NCI-H2196 treated with DMSO at 0.1 percent for 48 hours (cell line): ENCODE data around the gene CZIB.
"Not testable (repeated sequence)": the region's sequence is repeated elsewhere in the genome, so short reads cannot be mapped to it uniquely, and the experiment has no call there.

ENCODE experiments used
- DNase-seq: peaks from one replicate; lab custom pipeline; 2025; ENCODE audit not compliant: unreplicated experiment; lab: John Stamatoyannopoulos, UW

The CZIB gene

GRCh38 chr1:53238197-53239155 lies 18.0 kb upstream of the CZIB start, which contains the start of gene MAGOH:
TSS of gene MAGOH (minus strand) at chr1:53238518. CDS start at chr1:53238448, 70 bp downstream.
- DNase-seq, result peak; percentile 85

- DNase-seq, result no peak
Measured at GRCh38 chr1:53237638-53238037, 17.2 kb upstream of the CZIB start.

GRCh38 chr1:53220962-53221286 lies 490 bp upstream of the CZIB start:
- DNase-seq, result no peak

GRCh38 chr1:53219711-53220110 lies 723 bp downstream of the CZIB start:
- no peak for DNase-seq

GRCh38 chr1:53218201-53218600 lies 2.2 kb downstream of the CZIB start:
- no peak for DNase-seq

GRCh38 chr1:53214376-53214940 lies 6.0 kb downstream of the CZIB start:
- DNase-seq, result no peak

DNA sequence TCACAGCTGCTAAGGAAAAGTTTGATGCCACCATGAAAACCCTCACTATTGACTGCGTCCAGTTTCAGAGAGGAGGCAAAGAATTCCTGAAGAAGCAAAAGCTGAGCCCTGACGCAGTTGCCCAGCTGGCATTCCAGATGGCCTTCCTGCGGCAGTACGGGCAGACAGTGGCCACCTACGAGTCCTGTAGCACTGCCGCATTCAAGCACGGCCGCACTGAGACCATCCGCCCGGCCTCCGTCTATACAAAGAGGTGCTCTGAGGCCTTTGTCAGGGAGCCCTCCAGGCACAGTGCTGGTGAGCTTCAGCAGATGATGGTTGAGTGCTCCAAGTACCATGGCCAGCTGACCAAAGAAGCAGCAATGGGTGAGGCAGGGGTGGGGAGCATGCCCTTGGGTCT lies 9.5 kb downstream of the CZIB start:
- no peak for DNase-seq

GRCh38 chr1:53210352-53210751 lies 10.1 kb downstream of the CZIB start:
- DNase-seq, result no peak

- no peak for DNase-seq
Measured at GRCh38 chr1:53207726-53208125, 12.7 kb downstream of the CZIB start.

GRCh38 chr1:53206735-53207379 lies 13.6 kb downstream of the CZIB start:
- DNase-seq, result no peak

DNA sequence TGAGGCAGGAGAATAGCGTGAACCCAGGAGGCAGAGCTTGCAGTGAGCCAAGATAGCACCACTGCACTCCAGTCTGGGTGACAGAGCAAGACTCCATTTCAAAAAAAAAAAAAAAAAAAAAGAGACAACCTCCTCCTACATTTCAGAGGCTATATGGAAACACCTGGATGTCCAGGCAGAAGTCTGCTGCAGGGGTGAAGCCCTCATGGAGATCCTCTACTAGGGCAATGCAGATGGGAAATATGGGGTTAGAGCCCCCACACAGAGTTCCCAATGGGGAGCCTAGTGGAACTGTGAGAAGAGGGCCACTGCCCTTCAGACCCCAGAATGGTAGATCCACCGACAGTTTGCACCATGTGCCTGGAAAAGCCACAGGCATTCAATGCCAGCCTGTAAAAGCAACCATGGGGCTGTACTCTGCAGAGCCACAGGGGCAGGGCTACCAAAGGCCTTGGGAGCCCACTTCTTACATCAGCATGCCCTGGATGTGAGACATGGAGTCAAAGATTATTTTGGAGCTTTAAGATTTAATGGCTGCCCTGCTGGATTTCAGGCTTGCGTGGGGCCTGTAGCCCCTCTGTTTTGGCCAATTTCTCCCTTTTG lies 14.2 kb downstream of the CZIB start:
- DNase-seq, result not testable (repeated sequence)

DNA sequence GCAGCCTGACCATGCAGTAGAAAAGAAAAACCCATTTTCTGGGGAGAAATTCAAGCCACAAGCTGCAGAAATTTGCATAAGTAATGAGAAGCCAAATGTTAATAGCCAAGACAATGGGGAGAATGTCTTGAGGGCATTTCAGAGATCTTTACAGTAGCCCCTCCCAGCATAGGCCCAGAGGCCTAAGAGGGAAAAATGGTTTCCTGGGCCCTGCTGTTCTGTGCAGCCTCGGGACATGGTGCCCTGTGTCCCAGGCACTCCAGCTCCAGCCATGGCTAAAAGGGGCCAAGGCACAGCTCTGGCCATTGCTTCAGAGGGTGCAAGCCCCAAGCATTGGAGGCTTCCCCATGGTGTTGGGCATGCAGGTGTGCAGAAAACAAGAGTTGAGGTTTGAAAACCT lies 14.9 kb downstream of the CZIB start:
- not testable (repeated sequence) for DNase-seq

- no peak for DNase-seq
Measured at GRCh38 chr1:53203466-53203865, 17.0 kb downstream of the CZIB start.

DNA sequence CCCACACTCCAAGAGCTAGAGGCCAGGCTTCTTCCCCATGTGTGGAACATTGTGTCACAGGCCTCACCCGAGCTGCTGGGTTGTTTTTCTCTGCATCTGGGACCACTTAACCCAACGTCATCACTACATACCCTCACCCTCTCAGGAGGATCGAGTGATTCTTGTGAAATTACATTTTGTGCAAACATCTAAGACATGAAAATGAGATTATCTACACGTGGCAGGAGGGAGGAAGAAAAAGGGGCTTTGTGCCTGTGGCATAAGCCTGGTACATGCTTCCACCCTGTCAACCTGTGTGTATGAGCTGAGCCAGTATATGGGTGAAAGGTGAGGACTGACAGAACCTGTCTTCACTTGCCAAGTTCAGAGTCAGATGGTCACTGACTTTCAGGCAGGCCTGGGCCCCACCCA lies 22.2 kb downstream of the CZIB start:
- no peak for DNase-seq

DNA sequence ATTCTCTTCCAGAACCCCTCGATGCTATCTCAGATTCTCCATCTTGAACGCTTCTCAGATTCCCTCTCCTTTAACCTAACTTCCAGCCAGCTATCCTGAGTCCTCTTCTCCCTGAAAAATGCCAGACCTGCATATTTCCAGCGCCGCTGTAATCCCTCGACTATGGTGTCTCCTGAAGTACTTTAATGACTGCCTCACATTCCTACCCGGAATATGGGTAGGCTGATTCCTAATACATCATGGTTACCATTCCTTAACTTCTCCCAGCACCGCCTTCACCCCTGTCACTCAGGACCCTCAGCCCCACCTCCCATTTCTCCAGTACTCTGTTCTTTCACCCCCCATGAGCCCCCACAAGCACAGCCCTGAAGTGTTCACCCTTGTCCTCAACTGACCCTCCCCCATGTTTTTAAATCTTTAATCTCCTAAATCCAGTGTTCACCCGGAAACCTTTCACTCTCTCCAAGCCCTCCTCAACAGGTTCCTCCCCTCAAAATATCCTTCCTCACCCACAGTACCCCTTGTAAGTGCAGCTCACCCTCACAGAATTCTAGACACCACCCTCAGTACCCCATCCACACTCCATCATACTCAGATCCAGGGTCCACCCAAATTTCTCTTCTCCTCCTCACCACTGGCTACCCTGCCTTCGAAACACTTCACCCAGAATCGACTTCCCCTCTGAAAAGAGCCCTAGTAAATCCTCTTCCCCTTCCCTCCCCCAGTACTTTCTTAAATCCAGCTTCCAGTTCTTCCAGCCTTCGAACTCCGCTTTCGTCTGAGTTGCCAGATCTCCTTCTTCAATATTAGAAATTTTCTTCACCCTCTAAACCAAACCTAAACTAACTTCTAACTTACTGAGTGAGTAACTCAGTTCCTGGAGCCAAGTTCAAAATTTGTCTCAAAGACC lies 22.9 kb downstream of the CZIB start:
- no peak for DNase-seq

- DNase-seq, result peak; percentile 83
Measured at GRCh38 chr1:53196485-53197290, 23.7 kb downstream of the CZIB start, which contains the start of gene CPT2. TSS of gene CPT2 (plus strand) at chr1:53196824. CDS start at chr1:53196944, 120 bp downstream.

DNA sequence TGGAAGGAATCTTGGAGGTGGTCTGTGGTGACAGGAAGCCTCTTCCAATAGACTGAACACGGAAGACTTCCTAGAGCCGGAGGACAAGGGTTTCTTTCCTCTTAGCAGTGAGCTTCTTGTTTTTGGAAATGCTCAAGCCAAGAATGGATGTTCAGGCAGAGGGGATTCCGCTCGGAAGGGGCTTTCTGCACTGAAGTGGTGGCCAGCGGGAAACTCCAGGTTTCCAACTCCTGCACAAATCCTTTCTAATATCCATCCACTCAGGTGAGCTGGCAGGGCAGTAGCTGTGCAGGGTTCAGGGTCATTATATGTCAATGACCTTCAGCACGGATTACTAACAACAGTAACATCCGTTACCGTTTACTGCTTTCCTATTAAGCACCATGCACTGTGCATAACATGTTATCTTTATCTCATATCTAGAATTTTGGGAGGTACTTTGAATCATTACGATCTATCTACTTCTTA lies 24.4 kb downstream of the CZIB start:
- no peak for DNase-seq

DNA sequence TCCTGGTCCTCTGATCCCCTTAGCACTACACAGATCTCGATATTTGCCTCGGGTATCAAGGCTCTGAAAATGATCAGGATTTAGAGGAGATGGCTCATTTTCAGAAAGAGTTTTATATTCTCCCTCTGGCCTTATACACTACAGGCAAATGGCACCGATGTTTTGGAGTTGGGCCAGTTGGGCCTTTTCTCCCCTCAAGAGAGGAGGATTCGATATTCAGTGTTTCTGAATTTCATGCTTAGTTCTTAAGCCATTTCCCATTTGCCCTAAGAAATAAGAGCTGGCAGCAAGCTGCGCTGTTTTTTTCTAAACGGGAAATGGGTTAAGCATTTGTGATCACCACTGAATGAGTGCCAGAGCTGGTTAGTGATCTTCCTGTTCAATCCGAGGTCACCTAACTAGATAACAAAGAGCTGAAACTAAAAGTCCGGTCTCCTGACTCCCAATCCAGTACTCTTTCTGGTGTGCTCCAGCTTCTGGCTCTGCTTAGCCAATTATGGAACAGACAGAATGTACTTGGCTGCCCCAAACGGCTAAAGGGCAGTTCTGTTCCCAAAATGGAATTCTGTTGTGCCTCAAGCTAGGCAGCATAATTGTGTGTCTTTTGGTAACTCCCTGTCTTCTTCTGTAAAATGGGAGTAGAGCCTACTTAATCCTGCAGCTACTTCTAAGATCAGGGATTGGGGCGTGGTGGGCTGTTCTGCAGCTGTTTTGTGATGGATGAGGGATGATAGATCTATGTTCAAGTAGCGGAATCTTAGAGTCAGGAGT lies 25.0 kb downstream of the CZIB start:
- DNase-seq, result no peak

- no peak for DNase-seq
Measured at GRCh38 chr1:53190210-53190611, 30.2 kb downstream of the CZIB start.
